Stimulated activated CD4-positive, alpha-beta T cell treated with anti-CD3 and anti-CD28 coated beads, TNF-alpha, amount 100 ng/mL, for 24 hours (primary cell): ENCODE data around the gene THRAP3.

Experiments
- DNase-seq, 3 experiments: peaks; one replicate each; pipeline ENCODE4 v3.0.0-alpha.2; 2020; ENCODE audit warnings: low read depth in 3 of 3

Gene THRAP3

DNA sequence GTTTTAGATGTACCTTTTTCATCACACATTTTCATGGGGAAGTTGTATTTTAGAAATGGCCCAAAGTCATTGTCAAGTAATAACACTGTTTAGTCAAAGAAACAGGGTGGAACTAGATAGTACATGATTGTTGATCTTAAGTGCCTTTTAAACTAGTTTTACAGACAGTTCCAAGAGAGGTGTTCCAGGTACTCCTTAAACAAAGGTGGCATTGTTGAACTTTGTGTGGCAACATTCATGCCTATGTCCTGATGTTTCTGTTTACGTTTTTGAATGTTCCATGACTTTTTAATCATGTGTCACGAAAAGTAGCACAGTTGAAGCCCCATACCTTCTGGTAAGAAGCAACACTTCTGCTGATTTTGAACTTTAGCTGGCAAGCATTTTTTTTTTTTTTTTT, 72.8 kb downstream of the THRAP3 start:
- DNase-seq: no peak

DNA sequence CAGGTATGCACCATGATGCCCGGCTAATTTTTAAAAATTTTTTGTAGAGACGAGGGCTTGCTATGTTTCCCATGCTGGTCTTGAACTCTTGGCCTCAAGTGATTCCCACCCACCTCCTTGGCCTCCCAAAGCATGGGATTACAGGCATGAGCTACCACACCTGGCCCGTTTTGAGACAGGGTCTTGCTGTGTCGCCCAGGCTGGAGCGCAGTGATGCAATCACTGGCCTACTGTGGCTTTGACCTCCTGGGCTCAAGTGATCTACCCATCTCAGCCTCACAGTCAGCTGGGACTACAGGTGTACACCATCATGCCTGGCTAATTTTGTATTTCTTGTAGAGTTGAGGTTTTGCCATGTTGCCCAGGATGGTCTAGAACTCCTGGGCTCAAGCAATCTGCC, 74.4 kb downstream of the THRAP3 start:
- no peak for DNase-seq

DNA sequence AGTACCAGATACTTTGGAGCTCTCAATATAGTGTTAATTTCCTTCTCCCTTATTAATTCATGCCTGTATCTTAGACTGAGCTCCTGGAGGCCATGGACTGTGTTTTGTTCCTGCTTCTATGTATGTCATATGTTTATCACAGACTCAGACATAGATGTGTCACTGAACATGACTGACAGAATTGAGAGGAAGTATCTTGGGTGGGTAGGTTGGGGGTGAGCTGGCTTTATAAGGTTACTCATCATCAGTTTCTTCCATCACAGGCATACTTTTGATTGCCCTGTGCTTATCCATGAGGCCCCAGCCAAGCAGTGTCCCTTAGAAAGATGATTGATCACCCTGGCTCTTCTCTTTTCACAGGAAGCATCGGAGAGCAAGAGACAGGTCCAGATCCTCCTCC, 76.3 kb downstream of the THRAP3 start:
- no peak for DNase-seq

DNA sequence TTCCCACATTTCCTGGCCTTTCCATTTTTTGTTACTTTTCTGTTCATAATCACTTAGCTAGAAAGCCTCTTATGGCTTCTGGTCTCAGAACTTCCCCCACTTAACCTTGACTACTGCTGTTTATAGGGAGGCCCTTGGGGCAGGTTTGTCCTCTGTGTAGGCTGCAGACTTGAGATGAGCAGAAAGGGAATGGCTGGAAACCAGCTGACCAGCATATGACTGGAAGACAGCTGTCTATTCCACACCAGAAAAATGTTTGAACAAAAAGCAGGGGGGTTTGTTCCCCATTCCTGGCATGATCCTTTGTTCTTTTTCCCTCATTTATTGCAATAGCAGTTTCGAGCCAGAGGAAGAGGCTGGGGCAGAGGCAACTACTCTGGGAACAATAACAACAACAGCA, 77.0 kb downstream of the THRAP3 start:
- no peak for DNase-seq

DNA sequence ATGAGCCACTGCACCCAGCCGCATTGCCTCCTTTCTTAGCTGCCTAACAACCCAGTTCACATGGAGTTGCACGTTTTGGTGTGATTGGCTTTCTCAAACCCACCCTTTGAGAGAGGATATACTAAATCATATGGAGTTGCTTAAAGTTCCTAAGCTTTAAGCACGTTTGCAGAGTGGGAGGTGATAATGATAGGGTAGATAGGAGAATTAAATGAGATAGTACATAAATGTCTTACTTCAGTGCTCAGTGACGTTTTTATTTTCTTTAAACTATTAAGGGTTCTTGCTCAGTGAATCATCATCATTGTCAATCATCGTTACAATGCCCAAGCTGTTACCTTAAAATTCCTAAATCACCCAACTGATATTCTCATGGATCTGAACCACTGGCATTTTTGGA, 79.0 kb downstream of the THRAP3 start:
- DNase-seq: no peak

DNA sequence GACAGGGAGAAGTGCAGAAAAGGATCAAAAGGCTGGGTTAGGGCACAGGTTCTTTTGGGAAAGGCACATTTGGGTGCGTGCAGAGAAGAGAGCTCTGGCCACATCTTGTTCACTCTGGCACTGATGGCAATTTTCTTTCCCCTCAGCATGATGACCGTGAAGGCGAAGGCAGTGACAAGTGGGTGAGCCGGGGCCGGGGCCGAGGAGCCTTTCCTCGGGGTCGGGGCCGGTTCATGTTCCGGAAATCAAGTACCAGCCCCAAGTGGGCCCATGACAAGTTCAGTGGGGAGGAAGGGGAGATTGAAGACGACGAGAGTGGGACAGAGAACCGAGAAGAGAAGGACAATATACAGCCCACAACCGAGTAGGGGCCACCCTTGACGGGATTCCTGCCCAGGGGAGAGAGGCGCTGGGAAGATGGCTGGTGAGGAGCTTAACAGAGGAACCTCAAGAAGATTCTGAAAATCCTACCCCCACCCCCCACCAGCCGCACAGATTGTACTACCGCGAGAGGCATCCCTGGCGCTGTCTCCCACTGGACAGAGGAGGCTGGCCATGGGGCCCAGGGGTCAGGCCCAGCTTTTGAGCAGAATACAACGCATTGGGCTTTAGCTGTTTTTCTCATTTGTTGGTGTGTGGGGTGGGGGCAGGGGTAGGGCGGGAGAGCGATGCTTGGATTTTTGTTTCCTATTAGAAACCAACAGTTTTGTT, 79.6 kb downstream of the THRAP3 start:
- no peak for DNase-seq

DNA sequence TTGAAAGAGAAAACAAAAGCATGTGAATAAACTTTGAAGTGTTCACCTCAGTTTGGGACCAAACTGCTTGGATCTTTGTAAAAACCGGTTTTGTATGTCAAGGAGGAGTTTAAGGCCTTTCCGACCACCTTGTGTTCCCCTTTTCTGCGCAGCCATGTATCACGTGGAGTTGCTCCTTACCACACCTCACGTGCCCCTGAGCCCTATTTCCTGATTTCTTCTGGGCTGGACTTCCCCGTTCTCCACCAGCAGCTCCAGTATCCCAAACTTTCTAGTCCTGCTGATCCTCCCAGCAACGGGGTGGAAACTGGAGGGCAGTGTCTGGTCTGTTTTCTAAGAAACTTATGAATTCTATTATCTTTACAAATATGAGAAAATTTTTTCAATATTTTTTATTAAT, 80.3 kb downstream of the THRAP3 start:
- no peak for DNase-seq

DNA sequence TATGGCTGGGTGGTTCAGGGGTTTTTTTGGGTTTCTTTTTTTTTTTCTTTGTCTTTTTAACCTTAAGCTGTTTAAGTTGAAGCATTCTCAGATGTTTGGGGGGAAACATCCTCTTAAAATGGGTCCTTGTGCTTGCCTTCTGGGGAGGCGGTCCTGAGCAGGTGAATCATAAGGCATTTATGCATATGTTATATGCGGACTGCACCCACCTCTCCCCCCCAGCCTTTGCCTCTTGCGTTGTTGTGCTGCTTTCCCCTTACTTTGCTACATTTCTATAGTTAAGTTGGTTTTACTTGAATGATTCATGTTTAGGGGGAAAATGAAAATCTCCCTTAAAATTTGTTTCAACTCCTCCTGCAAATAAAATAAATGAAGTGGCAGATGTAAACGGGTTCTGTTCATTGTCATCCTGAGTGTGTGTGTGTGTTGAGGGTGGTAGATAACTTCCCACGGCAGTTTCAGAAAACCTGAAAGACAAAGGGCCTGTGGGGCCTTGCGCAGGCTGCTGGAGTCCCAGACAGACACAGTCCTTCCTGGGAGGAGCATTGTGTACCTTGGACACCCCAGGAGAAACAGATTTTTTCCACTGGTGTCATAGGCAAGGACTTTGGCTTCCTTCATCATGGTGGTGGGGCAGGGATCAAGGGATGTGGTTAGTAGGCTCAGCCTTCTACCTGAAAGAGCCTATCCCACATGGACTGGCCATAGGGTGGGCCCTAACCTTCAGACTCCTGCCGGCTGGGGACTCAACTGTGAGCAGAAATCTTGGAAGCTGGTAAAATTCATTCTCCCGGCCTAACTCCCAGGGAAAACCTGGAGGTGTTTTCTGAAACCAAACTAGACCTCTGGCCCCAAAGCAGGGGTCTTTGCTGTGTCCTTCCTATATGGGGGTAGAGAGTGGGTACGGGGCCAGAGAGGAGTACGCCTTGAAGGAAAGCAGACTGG, 81.0 kb downstream of the THRAP3 start:
- peak in 2 of 3 experiments; percentile 45 to 54 for DNase-seq

DNA sequence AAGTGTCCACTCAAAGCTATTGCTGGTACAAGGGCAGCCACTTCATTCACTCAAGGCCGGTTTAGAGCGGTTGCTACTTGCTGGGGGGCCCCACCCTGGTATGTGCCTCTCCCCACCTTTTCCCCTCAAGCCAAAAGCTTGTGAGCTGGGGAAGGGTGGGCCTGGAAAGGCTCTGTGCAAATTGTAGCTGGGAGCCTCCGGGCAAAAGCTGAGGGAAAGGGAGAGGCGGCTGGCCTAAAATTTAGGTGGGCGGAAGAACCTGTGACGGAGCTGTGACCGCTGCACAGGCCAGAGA, 81.6 kb downstream of the THRAP3 start:
- DNase-seq: no peak

DNA sequence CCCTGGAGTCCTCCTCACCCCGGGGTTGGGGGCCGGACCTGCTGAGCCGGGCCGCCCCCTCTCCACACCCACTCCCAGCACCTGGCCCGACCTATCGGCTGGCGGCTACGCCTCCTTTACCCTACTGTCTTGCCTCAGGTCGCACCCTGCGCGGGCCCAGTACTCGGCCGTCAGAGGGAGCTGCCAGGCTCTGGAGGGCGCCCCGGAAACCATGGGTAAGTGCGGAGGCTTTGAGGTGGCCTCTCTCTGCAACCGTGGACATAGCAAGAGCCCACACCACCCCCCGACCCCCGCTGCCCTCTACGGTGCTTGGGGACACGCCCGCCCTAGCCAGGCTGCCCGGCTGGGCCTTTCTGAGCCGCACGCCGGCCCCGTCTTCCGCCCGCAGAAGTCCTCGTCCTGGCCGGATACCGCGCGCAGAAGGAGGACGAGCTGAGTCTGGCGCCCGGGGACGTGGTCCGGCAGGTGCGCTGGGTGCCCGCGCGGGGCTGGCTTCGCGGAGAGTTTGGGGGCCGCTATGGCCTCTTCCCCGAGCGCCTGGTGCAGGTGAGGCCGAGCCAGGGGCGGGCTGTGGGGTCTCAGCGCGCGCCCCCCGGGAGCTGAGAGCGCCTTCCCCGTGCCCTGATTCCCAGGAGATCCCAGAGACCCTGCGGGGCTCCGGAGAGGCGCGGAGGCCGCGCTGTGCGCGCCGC, 82.1 kb downstream of the THRAP3 start, which contains the start of gene SH3D21:
Gene SH3D21, plus strand, starts transcription at position 159 of the 692 bp plus-strand sequence. Its CDS starts 53 bp downstream, at position 212.
- peak in 1 of 3 experiments; percentile 38 for DNase-seq

DNA sequence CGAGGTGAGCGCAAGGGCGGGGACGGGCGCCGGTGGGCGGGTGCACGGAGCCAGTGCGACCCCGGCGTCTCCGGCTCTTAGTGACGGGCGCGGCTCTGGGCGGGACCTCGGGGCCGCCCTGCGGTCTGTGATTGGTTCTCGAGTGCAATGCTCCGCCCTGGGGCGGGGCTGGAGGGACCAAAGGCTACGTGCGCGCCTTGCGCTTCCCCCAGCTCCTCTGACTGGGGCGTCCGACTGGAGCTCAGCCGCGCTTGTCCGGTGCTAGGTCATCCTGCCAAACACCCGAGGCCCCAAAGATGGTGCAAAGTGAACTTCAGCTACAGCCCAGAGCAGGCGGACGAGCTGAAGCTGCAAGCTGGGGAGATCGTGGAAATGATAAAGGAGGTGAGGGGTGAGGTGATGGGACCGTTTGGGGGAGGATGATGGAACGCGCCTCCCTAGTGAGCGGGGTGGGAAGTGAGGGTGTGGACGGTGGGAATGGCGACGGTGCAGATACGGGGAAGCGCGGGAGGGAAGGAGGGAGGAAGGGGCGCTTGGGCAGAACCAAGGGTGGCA, 82.7 kb downstream of the THRAP3 start:
- peak; percentile 78 to 93 (median 83) for DNase-seq

DNA sequence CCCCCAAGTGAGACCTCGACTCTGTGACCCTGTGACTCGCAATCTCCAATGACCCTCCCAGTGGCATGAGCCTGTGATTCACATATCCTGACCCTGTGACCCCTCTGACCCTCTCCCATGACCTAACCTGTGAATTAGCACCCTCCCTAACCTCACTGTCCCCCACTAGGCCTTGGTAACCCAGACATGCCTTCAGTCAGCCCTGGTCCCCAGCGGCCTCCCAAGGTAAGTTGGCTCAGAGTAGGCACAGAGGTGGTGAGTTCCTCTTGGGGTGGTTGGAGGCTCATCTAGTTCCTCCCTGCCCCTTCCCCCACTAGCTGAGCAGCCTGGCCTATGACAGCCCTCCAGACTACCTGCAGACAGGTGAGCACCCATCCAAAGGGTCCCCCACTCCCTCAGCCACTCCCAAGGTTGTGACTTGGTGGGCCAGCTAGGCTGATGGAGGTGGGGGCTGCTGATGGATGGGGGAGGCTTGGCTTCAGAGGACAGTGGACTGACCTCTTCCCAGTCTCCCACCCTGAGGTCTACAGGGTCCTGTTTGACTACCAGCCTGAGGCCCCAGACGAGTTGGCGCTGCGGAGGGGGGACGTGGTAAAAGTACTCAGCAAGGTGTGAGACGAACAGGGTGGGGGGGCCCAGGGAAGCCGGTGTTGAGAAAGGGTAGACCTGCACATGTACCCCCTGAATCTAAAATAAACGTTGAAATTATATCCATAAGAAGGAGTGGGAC, 83.5 kb downstream of the THRAP3 start:
- no peak for DNase-seq

DNA sequence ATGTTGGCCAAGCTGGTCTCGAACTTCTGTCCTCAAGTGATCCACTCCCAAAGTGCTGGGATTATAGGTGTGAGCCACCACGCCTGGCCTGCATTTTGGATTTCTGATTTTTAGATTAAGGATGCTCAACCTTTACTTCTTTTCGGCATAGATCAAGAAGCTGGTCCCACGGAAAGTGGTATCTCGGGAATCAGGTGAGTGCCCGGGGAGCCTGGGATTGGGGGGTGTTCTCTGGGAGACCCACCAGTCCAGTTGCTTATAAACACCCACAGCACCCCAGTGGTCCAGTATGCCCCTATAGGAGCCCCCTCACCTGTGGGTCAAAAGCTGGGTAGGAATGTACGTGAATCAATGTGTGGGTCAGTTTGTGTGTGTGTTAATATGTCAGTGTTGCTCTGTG, 85.2 kb downstream of the THRAP3 start:
- no peak for DNase-seq

DNA sequence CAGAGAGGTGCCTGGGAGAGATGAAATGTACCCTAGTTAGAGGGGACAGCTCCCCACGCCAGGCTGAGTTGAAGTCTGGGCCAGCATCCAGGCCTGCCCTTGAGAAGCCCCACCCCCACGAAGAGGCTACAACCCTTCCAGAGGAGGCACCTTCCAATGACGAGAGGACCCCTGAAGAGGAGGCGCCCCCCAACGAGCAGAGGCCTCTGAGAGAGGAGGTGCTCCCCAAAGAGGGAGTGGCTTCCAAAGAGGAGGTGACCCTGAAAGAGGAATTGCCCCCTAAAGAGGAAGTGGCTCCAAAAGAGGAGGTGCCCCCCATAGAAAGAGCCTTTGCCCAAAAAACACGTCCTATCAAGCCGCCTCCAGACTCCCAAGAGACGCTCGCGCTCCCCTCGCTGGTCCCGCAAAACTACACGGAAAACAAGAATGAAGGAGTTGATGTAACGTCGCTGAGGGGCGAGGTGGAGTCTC, 96.1 kb downstream of the THRAP3 start:
- no peak for DNase-seq

DNA sequence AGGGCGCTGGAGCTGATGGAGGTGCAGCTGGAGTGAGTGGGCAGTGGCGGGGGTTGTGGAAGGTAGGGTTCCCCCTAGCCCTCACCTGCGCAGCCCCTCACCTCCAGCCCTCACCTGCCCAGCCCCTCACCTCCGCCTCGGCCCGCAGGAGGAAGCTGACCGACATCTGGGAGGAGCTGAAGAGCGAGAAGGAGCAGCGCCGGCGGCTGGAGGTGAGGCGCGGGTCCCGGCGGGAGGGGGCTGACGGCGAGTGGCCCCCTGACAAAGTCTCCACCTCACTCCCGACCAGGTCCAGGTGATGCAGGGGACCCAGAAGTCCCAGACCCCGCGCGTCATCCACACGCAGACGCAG, 96.5 kb downstream of the THRAP3 start:
- DNase-seq: no peak

DNA sequence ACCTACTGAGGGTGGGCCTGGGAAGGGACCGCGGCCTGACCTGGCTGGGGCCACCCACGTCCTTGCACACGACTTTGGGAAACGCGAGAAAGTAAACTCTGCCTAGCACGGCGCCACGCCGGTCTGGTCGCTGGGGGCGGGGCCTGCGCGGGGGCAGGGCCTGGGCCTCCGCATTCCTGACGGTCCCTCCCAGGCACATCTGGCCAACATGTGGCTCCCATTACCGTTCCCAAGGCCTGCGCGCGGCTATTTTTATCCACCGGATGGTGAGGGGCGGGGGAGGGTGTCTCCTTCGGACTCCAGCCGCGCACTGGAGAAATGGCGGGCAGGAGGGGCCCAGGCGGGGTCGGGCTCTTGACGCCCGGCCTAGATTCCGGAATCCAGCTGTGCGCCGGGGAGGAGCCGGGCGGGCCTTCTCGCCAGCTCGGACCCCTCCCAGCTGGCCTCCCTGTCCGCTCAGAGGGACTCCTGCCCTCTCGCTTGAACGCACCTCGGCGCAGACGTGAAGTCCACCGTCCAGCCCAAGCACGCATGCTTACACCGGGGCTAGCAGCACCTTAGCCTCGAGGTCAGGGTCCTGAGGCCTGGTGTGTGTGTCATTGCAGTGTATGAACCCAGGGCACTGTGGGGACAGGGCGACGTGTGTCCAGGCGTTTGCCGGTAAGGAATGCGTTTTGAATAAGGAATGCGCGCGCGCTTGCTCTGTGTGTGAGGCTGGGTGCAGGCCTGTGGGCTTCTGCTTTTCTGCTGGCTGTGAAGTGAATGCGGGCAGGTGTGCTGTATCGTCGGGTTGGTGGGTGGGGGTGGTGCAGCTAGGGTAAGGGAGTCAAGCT, 97.1 kb downstream of the THRAP3 start:
- DNase-seq: peak in 1 of 3 experiments; percentile 54

DNA sequence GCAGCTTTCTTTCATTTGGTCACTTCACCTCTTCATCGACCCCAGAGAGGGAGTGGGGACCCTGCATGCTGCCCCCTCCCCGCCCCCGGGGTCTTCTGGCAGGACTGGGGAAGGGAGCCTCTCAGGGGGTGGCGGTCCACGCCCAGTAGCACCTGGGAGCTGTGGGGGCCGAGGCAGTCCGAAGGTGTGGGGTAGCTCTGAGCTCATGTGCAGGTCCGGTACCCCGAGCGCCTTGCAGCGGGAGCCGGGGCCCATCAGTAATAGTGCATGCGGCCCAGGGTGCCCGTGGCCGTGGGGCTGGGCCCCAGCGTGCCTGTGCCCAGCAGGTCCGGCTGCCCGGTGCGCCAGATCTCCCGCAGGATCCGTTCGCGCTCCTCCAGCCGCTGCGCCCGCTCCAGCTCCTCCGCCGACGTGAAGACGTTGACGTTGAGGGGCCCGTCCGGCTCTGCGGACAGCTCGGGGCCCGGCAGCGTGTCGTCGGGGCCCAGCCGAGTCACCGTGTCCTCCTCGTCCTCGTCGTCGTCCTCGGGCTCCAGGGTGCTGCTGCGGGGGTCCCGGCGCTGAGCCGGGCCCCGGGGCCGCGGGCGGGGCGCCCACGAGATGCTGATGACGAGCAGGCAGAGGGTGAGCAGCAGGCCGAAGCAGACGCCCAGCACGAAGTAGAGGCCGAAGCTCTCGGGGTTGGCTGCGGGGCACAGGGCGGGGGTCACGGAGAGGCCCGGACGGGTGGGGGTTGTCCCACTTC, 98.0 kb downstream of the THRAP3 start:
- DNase-seq: no peak

DNA sequence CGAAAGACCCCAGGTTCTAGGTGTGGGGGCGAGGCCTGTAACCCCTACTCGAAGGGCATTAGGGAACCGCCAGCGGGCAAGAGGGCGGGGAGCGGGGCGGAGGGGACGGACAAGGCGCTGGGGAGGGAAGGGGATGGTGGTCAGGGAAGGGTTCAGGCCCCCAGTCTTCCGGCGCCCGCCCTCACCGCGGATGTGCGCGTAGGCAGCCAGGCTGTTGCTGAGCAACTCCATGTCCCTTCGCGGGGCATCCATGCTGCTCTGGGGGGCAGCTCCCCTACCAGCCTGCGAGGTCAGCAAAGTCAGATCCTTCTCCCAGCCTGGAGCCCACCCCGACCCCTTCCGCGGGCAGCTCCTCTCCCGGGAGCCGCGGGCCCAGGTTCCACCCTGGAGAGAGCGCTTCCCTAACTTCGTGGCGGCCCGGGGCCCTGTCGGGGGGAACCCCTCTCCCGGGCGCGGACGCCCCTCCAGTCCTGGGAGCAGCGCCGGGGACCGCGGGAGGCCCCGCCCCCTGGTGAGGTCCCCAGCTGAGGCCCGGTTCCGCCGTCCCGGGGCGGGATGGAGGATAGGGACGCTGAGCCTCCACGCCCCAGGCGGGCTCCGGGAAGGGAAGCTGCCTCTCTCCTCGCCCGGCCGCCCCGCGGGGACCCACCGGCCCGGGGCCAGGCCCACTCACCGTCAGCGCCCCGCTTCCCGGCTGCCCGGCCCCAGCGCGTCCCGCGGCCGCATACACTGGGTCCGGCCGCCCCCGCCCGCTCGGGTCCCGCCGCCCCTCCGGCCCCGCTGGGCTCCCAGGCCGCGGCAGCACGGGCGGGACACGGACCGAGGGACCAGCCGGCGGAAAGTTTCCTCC, 98.8 kb downstream of the THRAP3 start:
- DNase-seq: no peak
